Activated naive CD4-positive, alpha-beta T cell treated with anti-CD3 and anti-CD28 coated beads, Interleukin-2, amount 10 ng/mL, durations not matched to agents 7 days and 5 days (primary cell): Measurements from ENCODE around the gene CST1.

Source experiments
- CTCF ChIA-PET: fragments of 350-600 bp; sonication (Branson Sonifier 250); formaldehyde crosslinking; loops from one replicate; lab custom pipeline; 2021; ENCODE audit warnings: antibody characterized with exemption; lab: Charles Lee
- DNase-seq: peaks from one replicate; pipeline ENCODE4 v3.0.0-alpha.2; 2020
- H3K27ac Mint-ChIP-seq: one replicate; pipeline ENCODE4 v1.8.0; 2021; ENCODE audit warnings: mild to moderate bottlenecking, moderate library complexity, mixed read lengths
- H3K27me3 Mint-ChIP-seq: one replicate; pipeline ENCODE4 v1.8.0; 2021; ENCODE audit warnings: mild to moderate bottlenecking, mixed read lengths
- H3K36me3 Mint-ChIP-seq: one replicate; pipeline ENCODE4 v1.8.0; 2021; ENCODE audit warnings: mixed read lengths
- H3K4me1 Mint-ChIP-seq: one replicate; pipeline ENCODE4 v1.8.0; 2021; ENCODE audit warnings: mixed read lengths
- H3K4me3 Mint-ChIP-seq: one replicate; pipeline ENCODE4 v1.8.0; 2021; ENCODE audit warnings: mild to moderate bottlenecking, moderate library complexity, mixed read lengths
- H3K9me3 Mint-ChIP-seq: one replicate; pipeline ENCODE4 v1.8.0; 2021; ENCODE audit warnings: mixed read lengths

CST1 gene

GRCh38 chr20:23705895-23706294 is 44.8 kb downstream of the CST1 start:
- Mint-ChIP-seq H3K9me3 (no peaks in the 10 kb centered on the region), H3K4me1 (no peaks in the 10 kb centered on the region), H3K36me3 (no peaks in the 10 kb centered on the region), H3K27ac (no peak overlapping the region), H3K27me3 (no peaks in the 10 kb centered on the region), H3K4me3 (no peak overlapping the region)
- DNase-seq = no peak
- CTCF ChIA-PET = no interaction called here

DNA sequence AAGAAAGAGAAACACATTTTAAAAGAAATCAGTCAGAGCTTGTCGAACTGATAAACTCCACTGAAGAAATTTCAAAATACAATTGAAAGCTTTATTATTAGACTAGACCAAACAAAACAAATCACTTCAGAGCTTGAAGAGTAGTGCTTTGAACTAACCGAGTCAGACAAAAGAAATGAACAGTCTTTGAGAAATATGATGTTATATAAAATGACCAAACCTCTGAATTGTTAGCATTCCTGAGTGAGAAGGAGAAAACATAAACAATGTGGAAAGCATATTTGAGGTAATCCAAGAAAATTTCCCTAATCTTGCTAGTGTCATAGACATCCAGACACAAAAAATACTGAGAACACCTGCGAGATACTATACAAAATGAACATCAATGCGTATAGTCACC is 48.7 kb downstream of the CST1 start:
- Mint-ChIP-seq H3K4me3 (no peak overlapping the region), H3K9me3 (no peaks in the 10 kb centered on the region), H3K27me3 (peaks cover 4% of the 10 kb centered on the region), H3K4me1 (no peaks in the 10 kb centered on the region), H3K36me3 (no peaks in the 10 kb centered on the region), H3K27ac (no peak overlapping the region)
- CTCF ChIA-PET = no interaction called here
- DNase-seq = no peak

DNA sequence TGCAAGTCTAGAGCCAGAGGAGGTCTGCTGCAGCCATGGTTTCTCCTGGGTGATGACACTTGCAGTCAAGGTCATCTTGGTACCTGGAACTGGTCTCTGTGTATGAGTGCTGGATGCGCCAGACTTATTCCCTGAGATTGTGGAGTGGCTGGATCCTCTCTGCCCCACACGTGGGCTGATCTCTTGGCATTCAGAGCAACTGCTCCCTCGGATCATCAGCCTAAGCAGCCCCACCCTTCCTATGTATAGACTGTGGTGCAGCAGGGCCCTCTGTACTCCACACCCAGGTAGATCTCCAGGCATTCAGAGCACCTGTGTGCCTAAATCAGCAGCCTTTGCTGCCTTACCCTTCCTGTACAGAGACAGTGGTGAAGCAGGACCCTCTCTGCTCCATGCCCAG is 49.8 kb downstream of the CST1 start:
- H3K4me3 Mint-ChIP-seq = no peak overlapping the region
- CTCF ChIA-PET = no interaction called here
- no peak overlapping the region for H3K27ac Mint-ChIP-seq
- no peaks in the 10 kb centered on the region for H3K36me3 Mint-ChIP-seq
- no peaks in the 10 kb centered on the region for H3K4me1 Mint-ChIP-seq
- DNase-seq = no peak
- peaks cover 4% of the 10 kb centered on the region for H3K27me3 Mint-ChIP-seq
- H3K9me3 Mint-ChIP-seq = no peaks in the 10 kb centered on the region

DNA sequence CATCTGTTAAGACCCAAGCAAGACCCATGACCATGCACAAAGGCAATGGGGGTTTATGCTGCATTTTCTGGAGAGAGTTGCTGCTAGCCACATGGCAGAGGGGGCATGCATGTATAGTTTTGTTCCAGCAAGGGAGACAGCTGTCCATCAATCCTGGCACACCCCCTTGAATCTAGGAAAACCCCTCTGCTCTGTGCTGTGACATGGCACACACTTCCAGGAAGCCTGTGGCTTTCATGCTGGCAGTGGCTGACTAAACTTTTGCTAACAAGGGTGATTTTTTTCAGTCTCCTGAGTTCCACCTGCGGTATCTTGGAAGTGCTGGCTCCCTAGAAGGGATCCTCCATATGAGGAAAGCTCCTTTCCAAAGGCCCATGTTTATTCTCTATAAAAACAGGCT is 52.8 kb downstream of the CST1 start:
- H3K4me1 Mint-ChIP-seq = no peaks in the 10 kb centered on the region
- H3K27me3 Mint-ChIP-seq = peaks cover 4% of the 10 kb centered on the region
- no peak overlapping the region for H3K4me3 Mint-ChIP-seq
- CTCF ChIA-PET = no interaction called here
- H3K36me3 Mint-ChIP-seq = no peaks in the 10 kb centered on the region
- DNase-seq = no peak
- no peaks in the 10 kb centered on the region for H3K9me3 Mint-ChIP-seq
- H3K27ac Mint-ChIP-seq = no peak overlapping the region
